IMR-90 (cell line): Measurements from ENCODE around the gene PSMA2. TPM values are rescaled to one million over a fixed set of nuclear protein-coding genes. Genes with fewer than 3 reads are reported as not detected.

Experiments
- ATAC-seq: fragments of 200-7000 bp; cut with Tn5 transposase; 2 replicates; pipeline ENCODE4 v1.9.1; 2020; ENCODE audit warnings: low read depth, mild to moderate bottlenecking, moderate library complexity
- BruUV-seq: library from RNA; stranded (reverse); fragments of 400-500 nt; replicated peaks from 2 replicates; lab custom pipeline; 2021; lab: Mats Ljungman, UMichigan
- CTCF ChIA-PET: fragments of 300-600 bp; formaldehyde crosslinking; extraction: SDS; loops from one replicate; lab custom pipeline; 2021; ENCODE audit warnings: antibody characterized with exemption; lab: Yijun Ruan, JAX
- POLR2A ChIA-PET: fragments of 300-600 bp; sonication (Branson Sonifier 250); formaldehyde crosslinking; loops from one replicate; lab custom pipeline; 2022; ENCODE audit warnings: antibody characterized with exemption; ENCODE audit not compliant: unreplicated experiment; lab: Charles Lee
- DNase-seq: peaks from one replicate; pipeline ENCODE4 v3.0.0; 2013
- H2AFZ ChIP-seq: replicated peaks from 2 replicates; pipeline ENCODE3; 2013; ENCODE audit warnings: low read length, mild to moderate bottlenecking; ENCODE audit not compliant: poor library complexity
- H2AK5ac ChIP-seq: 2 replicates; pipeline ENCODE4 v1.6.1; 2013; ENCODE audit warnings: low read depth, low read length, inconsistent platforms
- H2AK9ac ChIP-seq: replicated peaks from 2 replicates; pipeline ENCODE3; 2013; ENCODE audit warnings: mild to moderate bottlenecking, low read depth, low read length, moderate library complexity; ENCODE audit not compliant: poor library complexity
- H2BK120ac ChIP-seq: 2 replicates; pipeline ENCODE4 v1.6.1; 2013; ENCODE audit warnings: low read depth, low read length, inconsistent platforms
- H2BK15ac ChIP-seq: 3 replicates; pipeline ENCODE4 v1.6.1; 2013; ENCODE audit warnings: low read depth, low read length, inconsistent platforms
- H2BK20ac ChIP-seq: 2 replicates; pipeline ENCODE4 v1.6.1; 2013; ENCODE audit warnings: low read depth, mild to moderate bottlenecking, inconsistent platforms, low read length, moderate library complexity
- H2BK5ac ChIP-seq: 2 replicates; pipeline ENCODE4 v1.6.1; 2013; ENCODE audit warnings: mild to moderate bottlenecking, low read depth, low read length, inconsistent platforms; ENCODE audit not compliant: poor library complexity, severe bottlenecking
- H3K14ac ChIP-seq: replicated peaks from 2 replicates; pipeline ENCODE4 v1.6.1; 2013; ENCODE audit warnings: low read depth, low read length, inconsistent platforms
- H3K18ac ChIP-seq: 2 replicates; pipeline ENCODE4 v1.6.1; 2013; ENCODE audit warnings: low read depth, low read length, control low read depth
- H3K23ac ChIP-seq: 2 replicates; pipeline ENCODE4 v1.6.1; 2013; ENCODE audit warnings: low read depth, low read length, inconsistent platforms
- H3K27ac ChIP-seq: 2 replicates; pipeline ENCODE4 v1.5.1; 2013; ENCODE audit warnings: mild to moderate bottlenecking, control low read depth, low read length; ENCODE audit not compliant: insufficient read depth
- H3K27me3 ChIP-seq: 2 replicates; pipeline ENCODE4 v1.6.1; 2013; ENCODE audit warnings: low read length; ENCODE audit not compliant: control insufficient read depth, insufficient read depth
- H3K36me3 ChIP-seq: 2 replicates; pipeline ENCODE4 v1.6.1; 2013; ENCODE audit warnings: low read length, mixed read lengths; ENCODE audit not compliant: control insufficient read depth, insufficient read depth
- H3K4ac ChIP-seq: 2 replicates; pipeline ENCODE4 v1.6.1; 2013; ENCODE audit warnings: low read depth, low read length, inconsistent platforms
- H3K4me1 ChIP-seq: 2 replicates; pipeline ENCODE4 v1.6.1; 2013; ENCODE audit warnings: low read length, mixed read lengths; ENCODE audit not compliant: control insufficient read depth, insufficient read depth
- H3K4me2 ChIP-seq: 2 replicates; pipeline ENCODE4 v1.6.1; 2013; ENCODE audit warnings: low read depth, mild to moderate bottlenecking, control low read depth, low read length, moderate library complexity
- H3K4me3 ChIP-seq: 2 replicates; pipeline ENCODE4 v1.5.1; 2013; ENCODE audit warnings: low read depth, mild to moderate bottlenecking, control low read depth, low read length, moderate library complexity; ENCODE audit not compliant: insufficient read depth
- H3K56ac ChIP-seq: 2 replicates; pipeline ENCODE4 v1.6.1; 2013; ENCODE audit warnings: low read length, inconsistent platforms; ENCODE audit not compliant: insufficient read depth; ENCODE audit errors: extremely low read depth
- H3K79me1 ChIP-seq, 2 experiments: 2 replicates each; pipeline ENCODE4 v1.6.1; 2013; ENCODE audit warnings: low read length in 2 of 2, inconsistent platforms in 1 of 2, low read depth in 1 of 2
- H3K9ac ChIP-seq: 2 replicates; pipeline ENCODE4 v1.6.1; 2013; ENCODE audit warnings: low read depth, low read length, control low read depth
- H3K9me1 ChIP-seq: 2 replicates; pipeline ENCODE4 v1.6.1; 2013; ENCODE audit warnings: low read length, inconsistent platforms; ENCODE audit not compliant: insufficient read depth
- H3K9me3 ChIP-seq: 2 replicates; pipeline ENCODE4 v1.6.1; 2013; ENCODE audit warnings: low read length; ENCODE audit not compliant: control insufficient read depth, insufficient read depth
- H4K20me1 ChIP-seq: 2 replicates; pipeline ENCODE4 v1.6.1; 2013; ENCODE audit warnings: low read length, inconsistent platforms; ENCODE audit not compliant: insufficient read depth
- H4K5ac ChIP-seq: 2 replicates; pipeline ENCODE4 v1.6.1; 2013; ENCODE audit warnings: mild to moderate bottlenecking, low read depth, low read length, control low read depth
- H4K8ac ChIP-seq, 2 experiments: 2 replicates each; pipeline ENCODE4 v1.6.1; 2013; ENCODE audit warnings: low read depth in 2 of 2, low read length in 2 of 2, control low read depth in 1 of 2, inconsistent platforms in 1 of 2
- H4K91ac ChIP-seq: 2 replicates; pipeline ENCODE4 v1.6.1; 2013; ENCODE audit warnings: low read depth, low read length, inconsistent platforms; ENCODE audit not compliant: insufficient read depth
- BHLHE40 ChIP-seq: fragments of 150-350 bp; IDR thresholded peaks from 2 replicates; pipeline ENCODE4 v1.6.1; 2016; ENCODE audit warnings: mild to moderate bottlenecking, low read depth, low read length
- ELK1 ChIP-seq: fragments of 150-350 bp; IDR thresholded peaks from 2 replicates; pipeline ENCODE4 v1.6.1; 2016; ENCODE audit warnings: low read depth, mild to moderate bottlenecking, low read length, moderate library complexity, borderline replicate concordance
- MAFK ChIP-seq: IDR thresholded peaks from 2 replicates; pipeline ENCODE4 v1.6.1; 2012; ENCODE audit warnings: low read depth, low read length, improper control_type of control experiment
- MAZ ChIP-seq: IDR thresholded peaks from 2 replicates; pipeline ENCODE4 v1.6.1; 2012; ENCODE audit warnings: low read depth, mild to moderate bottlenecking, low read length, improper control_type of control experiment, moderate library complexity, borderline replicate concordance
- NFE2L2 ChIP-seq: fragments of 150-350 bp; IDR thresholded peaks from 2 replicates; pipeline ENCODE4 v1.6.1; 2016; ENCODE audit warnings: low read depth, mild to moderate bottlenecking, low read length
- POLR2A ChIP-seq: IDR thresholded peaks from 2 replicates; pipeline ENCODE4 v1.6.1; 2012; ENCODE audit warnings: mild to moderate bottlenecking, low read depth, low read length
- RCOR1 ChIP-seq: IDR thresholded peaks from 2 replicates; pipeline ENCODE4 v1.6.1; 2012; ENCODE audit warnings: mild to moderate bottlenecking, low read length, improper control_type of control experiment; ENCODE audit not compliant: insufficient replicate concordance
- RFX5 ChIP-seq: IDR thresholded peaks from 2 replicates; pipeline ENCODE4 v1.8.0; 2012; ENCODE audit warnings: low read depth, mild to moderate bottlenecking, low read length, moderate library complexity
- SMC3 ChIP-seq: fragments of 150-350 bp; IDR thresholded peaks from 2 replicates; pipeline ENCODE4 v1.6.1; 2016; ENCODE audit warnings: low read depth, mild to moderate bottlenecking, antibody characterized with exemption, low read length, moderate library complexity
- WGBS, 2 experiments: methylation state at CpG; one replicate each; pipeline versions ENCODE4 v1.1.5 to v1.1.7; 2013; ENCODE audit warnings: missing lambda C conversion rate in 2 of 2; ENCODE audit not compliant: insufficient read length in 1 of 2; ENCODE audit errors: extremely low coverage in 2 of 2; 5-methylcytosine and 5-hydroxymethylcytosine counted together
- dilution Hi-C: fragments of 300-500 bp; cut with HindIII; formaldehyde crosslinking; loops from one replicate; pipeline ENCODE4 v1.14.3; 2018; ENCODE audit warnings: low sequenced_read_pairs; ENCODE audit not compliant: unreplicated experiment
- in situ Hi-C: fragments of 300-500 bp; cut with MboI; formaldehyde crosslinking; loops from 3 replicates; pipeline ENCODE4 v1.14.3; 2019; ENCODE audit warnings: low sequenced_read_pairs, inconsistent platforms, mixed read lengths
- intact Hi-C: fragments of 100-400 bp; cut with micrococcal nuclease; formaldehyde crosslinking; loops from 2 replicates; pipeline ENCODE4 v1.10.0; 2022
- polyA plus RNA-seq, 3 experiments: library from polyadenylated mRNA; depleted of rRNA; stranded (reverse); fragments of >200 nt; gene quantifications; 2 replicates each; pipeline ENCODE4 v1.2.3, GENCODE V29; 2012; ENCODE audit warnings: low replicate concordance in 1 of 3
- total RNA-seq: library from RNA; depleted of rRNA; stranded (reverse); fragments of >200 nt; gene quantifications from 2 replicates; pipeline ENCODE4 v1.2.3, GENCODE V29; 2012
- TF ChIP-seq, protein P1 (sequence below): fragments of 150-350 bp; IDR thresholded peaks from 2 replicates; pipeline ENCODE4 v1.6.1; 2017; ENCODE audit warnings: mild to moderate bottlenecking, antibody characterized with exemption, low read length, low read depth
- TF ChIP-seq, protein P2 (sequence below): conservative IDR thresholded peaks from 2 replicates; pipeline ENCODE4 v1.5.1; 2012; ENCODE audit warnings: mild to moderate bottlenecking, low read depth, low read length, improper control_type of control experiment

The PSMA2 gene
- total and polyA plus RNA-seq, 2 of the 4 experiments (the other 2 are of a cell fraction) = 106 to 138 TPM

DNA sequence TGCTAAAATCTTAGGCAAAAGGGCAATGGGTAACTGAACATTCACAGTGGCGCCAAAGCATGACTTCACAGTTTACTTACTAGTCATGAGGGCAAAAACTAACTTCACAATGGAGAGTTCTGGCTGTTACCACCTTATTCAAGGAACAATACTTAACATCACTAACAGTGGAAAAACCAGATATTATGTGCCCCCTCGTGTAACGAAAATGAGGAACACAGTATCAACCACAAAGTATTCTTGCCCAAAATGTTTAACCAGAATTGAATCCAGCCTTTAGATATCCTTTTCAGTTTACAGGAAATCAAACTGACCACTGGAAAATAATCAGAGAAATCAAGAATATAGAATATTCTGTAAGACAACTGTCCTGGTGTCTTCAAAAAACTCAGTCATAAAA, 29.6 kb downstream of the PSMA2 start:
- 0 out of 2 replicates have a peak, but pooled peaks cover 2% of the 10 kb centered on the region for H3K9me1 ChIP-seq
- H4K91ac ChIP-seq = no peak overlapping the region
- no peak overlapping the region for H2BK15ac ChIP-seq
- H3K56ac ChIP-seq = no peak overlapping the region
- no peaks in the 10 kb centered on the region; the same call in 1 of the 2 replicates for H3K4me1 ChIP-seq
- no peak overlapping the region for H2AK5ac ChIP-seq
- H3K4ac ChIP-seq = no peak overlapping the region
- 100% methylated on average over 1 of the region's 3 CpGs; no CpG with 5 or more reads in 1 of the 2 experiments for WGBS, 2 experiments
- H3K9me3 ChIP-seq = no peaks in the 10 kb centered on the region
- ATAC-seq (no peak), DNase-seq (no peak)
- H2AK9ac ChIP-seq = no peak overlapping the region
- H4K20me1 ChIP-seq = no peaks in the 10 kb centered on the region; the same call in 1 of the 2 replicates
- H3K18ac ChIP-seq = no peak overlapping the region
- no peak overlapping the region for H2AFZ ChIP-seq
- intact Hi-C loops = no loop called here
- TF ChIP-seq RFX5 (no peak), ELK1 (no peak), SMC3 (no peak), POLR2A (no peak), BHLHE40 (no peak), RCOR1 (no peak), MAZ (no peak), MAFK (no peak), NFE2L2 (no peak)
- TF ChIP-seq, protein P1, sequence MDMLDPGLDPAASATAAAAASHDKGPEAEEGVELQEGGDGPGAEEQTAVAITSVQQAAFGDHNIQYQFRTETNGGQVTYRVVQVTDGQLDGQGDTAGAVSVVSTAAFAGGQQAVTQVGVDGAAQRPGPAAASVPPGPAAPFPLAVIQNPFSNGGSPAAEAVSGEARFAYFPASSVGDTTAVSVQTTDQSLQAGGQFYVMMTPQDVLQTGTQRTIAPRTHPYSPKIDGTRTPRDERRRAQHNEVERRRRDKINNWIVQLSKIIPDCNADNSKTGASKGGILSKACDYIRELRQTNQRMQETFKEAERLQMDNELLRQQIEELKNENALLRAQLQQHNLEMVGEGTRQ = no peak
- TF ChIP-seq, protein P2, sequence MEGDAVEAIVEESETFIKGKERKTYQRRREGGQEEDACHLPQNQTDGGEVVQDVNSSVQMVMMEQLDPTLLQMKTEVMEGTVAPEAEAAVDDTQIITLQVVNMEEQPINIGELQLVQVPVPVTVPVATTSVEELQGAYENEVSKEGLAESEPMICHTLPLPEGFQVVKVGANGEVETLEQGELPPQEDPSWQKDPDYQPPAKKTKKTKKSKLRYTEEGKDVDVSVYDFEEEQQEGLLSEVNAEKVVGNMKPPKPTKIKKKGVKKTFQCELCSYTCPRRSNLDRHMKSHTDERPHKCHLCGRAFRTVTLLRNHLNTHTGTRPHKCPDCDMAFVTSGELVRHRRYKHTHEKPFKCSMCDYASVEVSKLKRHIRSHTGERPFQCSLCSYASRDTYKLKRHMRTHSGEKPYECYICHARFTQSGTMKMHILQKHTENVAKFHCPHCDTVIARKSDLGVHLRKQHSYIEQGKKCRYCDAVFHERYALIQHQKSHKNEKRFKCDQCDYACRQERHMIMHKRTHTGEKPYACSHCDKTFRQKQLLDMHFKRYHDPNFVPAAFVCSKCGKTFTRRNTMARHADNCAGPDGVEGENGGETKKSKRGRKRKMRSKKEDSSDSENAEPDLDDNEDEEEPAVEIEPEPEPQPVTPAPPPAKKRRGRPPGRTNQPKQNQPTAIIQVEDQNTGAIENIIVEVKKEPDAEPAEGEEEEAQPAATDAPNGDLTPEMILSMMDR = no peak
- no TSS peak for BruUV-seq
- ChIA-PET CTCF (no interaction called here), POLR2A (no interaction called here)
- no peak overlapping the region for H3K23ac ChIP-seq
- no peak overlapping the region for H2BK120ac ChIP-seq
- no peaks in the 10 kb centered on the region for H3K79me1 ChIP-seq
- no peak overlapping the region for H3K14ac ChIP-seq
- no peaks in the 10 kb centered on the region; the same call in 1 of the 2 replicates for H3K27me3 ChIP-seq
- no peaks in the 10 kb centered on the region for H3K36me3 ChIP-seq
- H3K9ac ChIP-seq = no peak overlapping the region
- H4K8ac ChIP-seq = no peak overlapping the region
- no peak overlapping the region for H3K4me3 ChIP-seq
- H4K5ac ChIP-seq = no peak overlapping the region
- H2BK20ac ChIP-seq = no peak overlapping the region
- dilution Hi-C loops = no loop called here
- in situ Hi-C loops = no loop called here
- H2BK5ac ChIP-seq = no peak overlapping the region
- H3K4me2 ChIP-seq = no peak overlapping the region
- no peak overlapping the region for H3K27ac ChIP-seq
